ENCODE results near the gene LITAF.

- TF ChIP-seq CTCF (IDR thresholded peaks at IDR 0.05) (no peak), RAD21 (conservative IDR thresholded peaks at IDR 0.05 in 1 of 2, IDR thresholded peaks at IDR 0.05 in 1 of 2) (no peak), ELK1 (IDR thresholded peaks at IDR 0.05; ENCODE audit: low read depth, low read length) (no peak), JUN (IDR thresholded peaks at IDR 0.05) (no peak), MAZ (IDR thresholded peaks at IDR 0.05; ENCODE audit: borderline replicate concordance, low read depth, low read length) (no peak), EP300 (IDR thresholded peaks at IDR 0.05) (no peak), NFE2L2 (conservative IDR thresholded peaks at IDR 0.05; ENCODE audit: low read length) (no peak), POLR2AphosphoS2 (conservative IDR thresholded peaks at IDR 0.05; ENCODE audit: low read length) (no peak)
These were observed 12.9 kb upstream of the LITAF start for GRCh38 chr16:11599579-11599978.

Measured in A549 (cell line).